Stomach (tissue), 9 donors: ENCODE data around the gene PGC. TPM values are rescaled to one million over a fixed set of nuclear protein-coding genes. Genes with fewer than 3 reads are reported as not detected.

Source experiments
- DNase-seq, 2 donors: peaks; one replicate each; pipeline versions ENCODE4 v3.0.0 to v3.0.0-alpha.2; 2013 to 2019
- H3K27ac ChIP-seq, 5 donors: fragments of 200-600 bp in 4 of 5; sonication (generic) in 4 of 5; one replicate each; pipeline ENCODE4 v1.5.1; 2013 to 2019; ENCODE audit warnings: mild to moderate bottlenecking in 1 of 5, moderate library complexity in 1 of 5
- H3K27me3 ChIP-seq, 3 donors: fragments of 200-600 bp; sonication (generic); one replicate each; pipeline ENCODE4 v1.5.1; 2017 to 2019; ENCODE audit warnings: mixed run types in 1 of 3
- H3K36me3 ChIP-seq, 4 donors: fragments of 200-600 bp; sonication (generic); 1 replicate in 3 of 4; 2 replicates in 1 of 4; pipeline ENCODE4 v1.5.1; 2016 to 2019
- H3K4me1 ChIP-seq, 4 donors: fragments of 200-600 bp; sonication (generic); one replicate each; pipeline ENCODE4 v1.5.1; 2016 to 2019
- H3K4me3 ChIP-seq, 4 donors: fragments of 200-600 bp; sonication (generic) in 3 of 4; one replicate each; pipeline ENCODE4 v1.5.1; 2016 to 2019; ENCODE audit warnings: mild to moderate bottlenecking in 1 of 4
- H3K9me3 ChIP-seq, 4 donors: fragments of 200-600 bp; sonication (generic); one replicate each; pipeline ENCODE4 v1.5.1; 2016 to 2019
- CTCF ChIP-seq, 7 experiments: fragments of 450-650 bp in 4 of 7; fragments of 200-600 bp in 3 of 7; sonication (generic) in 3 of 7; IDR thresholded peaks; one replicate each; pipeline ENCODE4 v1.5.1; 2016 to 2019; ENCODE audit warnings: antibody characterized with exemption in 7 of 7, control low read depth in 2 of 7, mild to moderate bottlenecking in 1 of 7
- EP300 ChIP-seq: sonication (generic); formaldehyde crosslinking; IDR thresholded peaks from one replicate; pipeline ENCODE4 v1.6.1; 2017; ENCODE audit warnings: antibody characterized with exemption
- POLR2A ChIP-seq, 4 donors: fragments of 450-650 bp; IDR thresholded peaks; one replicate each; pipeline ENCODE4 v1.6.1; 2016; ENCODE audit warnings: antibody characterized with exemption in 4 of 4, control low read depth in 2 of 4, mild to moderate bottlenecking in 1 of 4, moderate library complexity in 1 of 4
- POLR2AphosphoS5 ChIP-seq, 3 donors: sonication (generic); formaldehyde crosslinking; IDR thresholded peaks; one replicate each; pipeline ENCODE4 v1.6.1; 2016; ENCODE audit warnings: antibody characterized with exemption in 3 of 3
- WGBS, 5 donors: extraction: QIAGEN DNeasy Blood & Tissue Kit in 3 of 5; methylation state at CpG; one replicate each; pipeline versions ENCODE4 v1.1.5 to v1.1.7; 2013 to 2018; 5-methylcytosine and 5-hydroxymethylcytosine counted together
- intact Hi-C: fragments of 100-400 bp; cut with DNase I; formaldehyde crosslinking; loops from one replicate; pipeline ENCODE4 v1.15.1; 2023; ENCODE audit warnings: low total_unique reads
- polyA plus RNA-seq, 3 donors: library from polyadenylated mRNA; stranded (reverse); fragments of 200-250 nt; gene quantifications; one replicate each; pipeline ENCODE4 v1.2.3, GENCODE V29; 2013
- total RNA-seq, 5 donors: library from RNA; depleted of rRNA; stranded (reverse); fragments of >200 nt; gene quantifications; one replicate each; pipeline versions ENCODE4 v1.1.0 to v1.2.3, GENCODE V29; 2014 to 2016
- donor health status: healthy with polysubstance abuse.
- donor health status: Bipolar disorder and iron deficiency.
- donor health status: healthy.

The PGC gene
- total and polyA plus RNA-seq, 8 donors, result 101 to 48,206 (median 8,210) TPM

- H3K9me3 ChIP-seq, result no peaks in the 10 kb centered on the region
- peaks cover 4 to 21% (median 15%) of the 10 kb centered on the region in 4 donors for H3K4me1 ChIP-seq
- H3K27me3 ChIP-seq, result no peaks in the 10 kb centered on the region
- peaks cover 3 to 12% (median 7%) of the 10 kb centered on the region in 4 donors for H3K36me3 ChIP-seq
- DNase-seq, result no peak
- no peak overlapping the region for H3K27ac ChIP-seq
- H3K4me3 ChIP-seq, result no peak overlapping the region
- WGBS, 5 donors, result 75 to 95% (median 89%) methylated on average over 5 to 6 of the region's 6 CpGs
- TF ChIP-seq EP300 (no peak), POLR2A (IDR thresholded peaks at IDR 0.05) (no peak), POLR2AphosphoS5 (IDR thresholded peaks at IDR 0.05) (no peak), CTCF (IDR thresholded peaks at IDR 0.05) (no peak)
- intact Hi-C loops, result loop anchor here (5.0 kb wide), 1 partner anchor 76 kb away; no protein-coding TSS in a partner anchor
Measured at GRCh38 chr6:41695825-41696224, 51.4 kb downstream of the PGC start.

DNA sequence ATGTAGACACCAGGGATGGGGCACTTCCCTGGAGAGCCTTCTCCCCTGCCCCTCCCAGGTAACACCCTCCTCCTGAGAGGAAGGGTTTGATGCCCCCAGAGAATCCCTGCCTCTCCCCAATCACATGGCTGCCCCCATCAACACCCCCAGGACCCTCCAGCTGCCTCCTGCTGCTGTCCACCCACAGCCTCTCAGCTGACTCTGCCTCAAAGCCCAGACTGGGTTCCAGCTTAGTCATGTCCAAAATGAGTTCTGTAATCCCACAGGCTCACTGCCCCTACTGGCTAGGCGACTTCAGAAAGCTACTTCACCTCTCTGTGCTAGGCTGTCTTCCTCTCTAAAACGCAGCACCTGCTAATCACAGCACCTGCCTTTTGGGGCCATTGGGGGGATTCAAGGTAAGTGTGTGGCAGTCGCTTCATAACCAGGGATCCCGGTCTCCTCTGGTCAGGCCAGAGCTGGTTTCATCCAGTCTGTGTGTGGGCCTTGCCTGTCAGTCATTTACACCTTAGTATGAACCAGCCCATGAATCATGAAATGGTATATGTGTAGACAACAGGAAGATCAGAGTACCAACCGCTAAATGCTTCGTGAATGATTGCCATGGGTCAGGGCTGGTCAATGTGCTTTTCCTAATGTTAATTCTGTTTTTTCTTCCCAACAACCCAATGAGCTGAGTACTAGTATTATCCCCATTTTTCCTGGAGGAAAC is 52.2 kb downstream of the PGC start:
- Histone ChIP-seq H3K4me3 (no peak overlapping the region), H3K27me3 (no peaks in the 10 kb centered on the region), H3K9me3 (no peaks in the 10 kb centered on the region), H3K27ac (no peak overlapping the region), H3K4me1 (peaks cover 4 to 21% (median 15%) of the 10 kb centered on the region in 4 donors), H3K36me3 (peaks cover 10 to 21% (median 16%) of the 10 kb centered on the region in 4 donors)
- no peak for TF ChIP-seq EP300
- TF ChIP-seq CTCF (IDR thresholded peaks at IDR 0.05), result no peak
- no peak for TF ChIP-seq POLR2A (IDR thresholded peaks at IDR 0.05)
- 77 to 87% (median 81%) methylated on average over 6 of the region's 6 CpGs for WGBS, 5 donors
- intact Hi-C loops, result loop anchor here (5.0 kb wide), 1 partner anchor 77 kb away; no protein-coding TSS in a partner anchor
- DNase-seq, result no peak

- H3K36me3 ChIP-seq, result peaks cover 10 to 31% (median 27%) of the 10 kb centered on the region in 4 donors
Measured at GRCh38 chr6:41693281-41694240, 53.6 kb downstream of the PGC start.

More at GRCh38 chr6:41693281-41694240, 53.6 kb downstream of the PGC start:
- intact Hi-C loops, result no loop called here
- TF ChIP-seq CTCF (IDR thresholded peaks at IDR 0.05) (no peak), POLR2AphosphoS5 (IDR thresholded peaks at IDR 0.05) (no peak), POLR2A (IDR thresholded peaks at IDR 0.05) (no peak)
- no peak overlapping the region for H3K27ac ChIP-seq
- no peaks in the 10 kb centered on the region for H3K27me3 ChIP-seq
- WGBS, 5 donors, result 57 to 79% (median 67%) methylated on average over 5 to 10 of the region's 10 CpGs
- H3K4me1 ChIP-seq, result peaks cover 8 to 29% (median 25%) of the 10 kb centered on the region in 4 donors
- H3K4me3 ChIP-seq, result no peak overlapping the region
- H3K9me3 ChIP-seq, result no peaks in the 10 kb centered on the region
- DNase-seq, result peak; percentile 41 to 59
